ENCODE results near the gene UBL7. TPM values are rescaled to one million over a fixed set of nuclear protein-coding genes. Genes with fewer than 3 reads are reported as not detected.

The UBL7 gene
- total RNA-seq, 4 donors from 2014 or later = 27.3 to 66.0 (median 40.4) TPM

GRCh38 chr15:74502301-74502700, 41.3 kb upstream of the UBL7 start:
- DNase-seq (ENCODE audit: low spot score in 2 of 2) = no peak
- H3K4me3 ChIP-seq = no peak overlapping the region
- no peaks in the 10 kb centered on the region for H3K4me1 ChIP-seq
- peaks cover 0 to 20% (median 0%) of the 10 kb centered on the region in 3 donors for H3K36me3 ChIP-seq
- H3K9me3 ChIP-seq = no peaks in the 10 kb centered on the region
- WGBS, 2 donors = 74 to 87% methylated on average over 3 of the region's 3 CpGs
- H3K27me3 ChIP-seq = no peaks in the 10 kb centered on the region
- no peak for TF ChIP-seq CTCF (IDR thresholded peaks at IDR 0.05)
- no peak for TF ChIP-seq POLR2A (IDR thresholded peaks at IDR 0.05)
- TF ChIP-seq EP300 (IDR thresholded peaks at IDR 0.05) = no peak
- H3K27ac ChIP-seq = no peak overlapping the region

- no peaks in the 10 kb centered on the region for H3K9me3 ChIP-seq
- WGBS, 2 donors = 90 to 94% methylated on average over 2 of the region's 2 CpGs
- H3K4me1 ChIP-seq = no peaks in the 10 kb centered on the region
- no peak for DNase-seq (ENCODE audit: low spot score in 2 of 2)
- no peak overlapping the region for H3K4me3 ChIP-seq
- H3K27me3 ChIP-seq = no peaks in the 10 kb centered on the region
- no peak overlapping the region for H3K27ac ChIP-seq
- TF ChIP-seq EP300 (IDR thresholded peaks at IDR 0.05) (no peak), CTCF (IDR thresholded peaks at IDR 0.05) (no peak), POLR2A (IDR thresholded peaks at IDR 0.05) (no peak)
- peaks cover 0 to 18% (median 0%) of the 10 kb centered on the region in 3 donors for H3K36me3 ChIP-seq
Observed at GRCh38 chr15:74500401-74500800, 39.4 kb upstream of the UBL7 start.

- H3K4me1 ChIP-seq = no peaks in the 10 kb centered on the region
- no peak for TF ChIP-seq CTCF (IDR thresholded peaks at IDR 0.05)
- TF ChIP-seq EP300 (IDR thresholded peaks at IDR 0.05) = no peak
- no peak overlapping the region for H3K4me3 ChIP-seq
- no peaks in the 10 kb centered on the region for H3K27me3 ChIP-seq
- H3K36me3 ChIP-seq = peaks cover 0 to 9% (median 0%) of the 10 kb centered on the region in 3 donors
- 68 to 81% methylated on average over 2 of the region's 2 CpGs for whole genome bisulfite sequencing, 2 donors
- H3K27ac ChIP-seq = no peak overlapping the region
- no peaks in the 10 kb centered on the region for H3K9me3 ChIP-seq
- no peak for DNase-seq (ENCODE audit: low spot score in 2 of 2)
Observed at GRCh38 chr15:74499366-74499765, 38.4 kb upstream of the UBL7 start.

- no peak for TF ChIP-seq POLR2A (IDR thresholded peaks at IDR 0.05)
- no peak for TF ChIP-seq EP300 (IDR thresholded peaks at IDR 0.05)
- TF ChIP-seq CTCF (IDR thresholded peaks at IDR 0.05) = no peak
- DNase-seq (ENCODE audit: low spot score in 2 of 2) = no peak
- H3K4me3 ChIP-seq = no peak overlapping the region
- no peaks in the 10 kb centered on the region for H3K9me3 ChIP-seq
- H3K36me3 ChIP-seq = no peaks in the 10 kb centered on the region
- no peaks in the 10 kb centered on the region for H3K27me3 ChIP-seq
- no peaks in the 10 kb centered on the region for H3K4me1 ChIP-seq
- no peak overlapping the region for H3K27ac ChIP-seq
- 81 to 82% methylated on average over 2 of the region's 2 CpGs for WGBS, 2 donors
Observed at GRCh38 chr15:74497584-74497983, 36.6 kb upstream of the UBL7 start.

- WGBS, 2 donors = 86 to 92% methylated on average over 3 of the region's 3 CpGs
- Histone ChIP-seq H3K4me1 (no peaks in the 10 kb centered on the region), H3K27me3 (no peaks in the 10 kb centered on the region), H3K4me3 (no peak overlapping the region), H3K36me3 (no peaks in the 10 kb centered on the region), H3K27ac (no peak overlapping the region), H3K9me3 (no peaks in the 10 kb centered on the region)
- no peak for TF ChIP-seq CTCF (IDR thresholded peaks at IDR 0.05)
- no peak for TF ChIP-seq POLR2A (IDR thresholded peaks at IDR 0.05)
- no peak for TF ChIP-seq EP300 (IDR thresholded peaks at IDR 0.05)
- DNase-seq (ENCODE audit: low spot score in 2 of 2) = no peak
Observed at GRCh38 chr15:74496648-74497047, 35.7 kb upstream of the UBL7 start.
